ENCODE measurements around the gene CHP2.
"Not testable (repeated sequence)": the region's sequence is repeated elsewhere in the genome, so short reads cannot be mapped to it uniquely, and the experiment has no call there.

CHP2 gene

DNA sequence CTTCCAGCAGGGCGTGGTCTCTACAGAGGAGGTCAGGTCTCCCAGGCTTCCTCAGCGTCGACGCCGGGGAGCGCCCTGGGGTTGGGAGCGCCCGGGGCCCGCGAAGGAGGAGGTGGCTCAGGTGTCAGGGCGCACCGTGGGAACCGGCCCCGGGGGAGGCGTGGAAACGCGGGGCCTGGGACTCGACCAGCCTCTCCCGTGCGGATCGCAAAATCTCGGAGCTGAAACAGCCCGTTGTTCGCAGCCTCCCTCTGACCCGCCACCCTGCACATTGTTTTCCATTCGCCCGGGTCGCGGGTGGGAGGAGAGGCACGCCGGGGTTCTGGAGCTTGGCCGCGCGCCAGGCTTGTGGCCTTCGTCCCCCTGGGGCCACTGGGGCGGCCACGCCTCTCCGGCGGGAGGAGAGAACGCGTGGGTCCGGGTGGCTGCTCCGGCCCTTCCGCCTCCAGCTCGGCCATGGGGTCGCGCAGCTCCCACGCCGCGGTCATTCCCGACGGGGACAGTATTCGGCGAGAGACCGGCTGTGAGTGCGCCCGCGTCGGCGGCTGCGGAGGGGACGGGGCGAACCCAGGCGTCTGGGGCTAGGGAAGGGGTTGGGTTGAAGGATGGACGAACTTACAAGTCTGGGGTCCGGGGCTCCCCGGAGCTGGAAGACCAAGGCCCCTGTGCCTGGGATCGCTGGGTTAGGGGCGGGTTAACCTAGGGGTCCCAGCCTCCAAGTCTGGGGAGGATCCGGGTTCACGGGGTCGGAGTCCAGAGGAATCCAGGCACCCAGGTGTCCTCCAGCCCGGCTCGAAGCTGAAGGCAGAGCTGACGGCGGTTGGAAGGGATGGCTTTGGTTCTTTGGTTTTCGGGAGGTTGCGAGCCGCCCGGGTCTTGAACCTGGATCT lies at the start of gene CHP2:
Gene CHP2 (plus strand): TSS at position 433 of the 890 bp plus-strand sequence. CDS start 24 bp downstream, at position 457.
- DNase-seq: peak in 2 of 56 donors; percentile 2 to 45

DNA sequence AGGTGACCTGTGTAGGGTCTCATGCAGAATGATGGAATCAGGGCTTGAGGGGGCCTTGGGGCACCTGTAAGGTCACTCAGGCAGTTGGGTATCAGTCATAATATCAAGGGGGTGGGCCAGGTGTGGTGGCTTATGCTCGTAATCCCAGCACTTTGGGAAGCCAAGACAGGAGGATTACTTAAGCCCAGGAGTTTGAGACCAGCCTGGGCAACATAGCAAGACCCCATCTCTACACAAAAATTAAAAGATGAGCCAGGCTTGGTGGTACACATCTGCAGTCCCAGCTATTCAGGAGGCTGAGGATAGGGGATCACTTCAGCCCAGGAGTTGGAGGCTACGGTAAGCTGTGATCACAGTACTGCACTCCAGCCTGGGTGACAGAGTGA lies 49.3 kb upstream of the CHP2 start:
- DNase-seq: no peak

DNA sequence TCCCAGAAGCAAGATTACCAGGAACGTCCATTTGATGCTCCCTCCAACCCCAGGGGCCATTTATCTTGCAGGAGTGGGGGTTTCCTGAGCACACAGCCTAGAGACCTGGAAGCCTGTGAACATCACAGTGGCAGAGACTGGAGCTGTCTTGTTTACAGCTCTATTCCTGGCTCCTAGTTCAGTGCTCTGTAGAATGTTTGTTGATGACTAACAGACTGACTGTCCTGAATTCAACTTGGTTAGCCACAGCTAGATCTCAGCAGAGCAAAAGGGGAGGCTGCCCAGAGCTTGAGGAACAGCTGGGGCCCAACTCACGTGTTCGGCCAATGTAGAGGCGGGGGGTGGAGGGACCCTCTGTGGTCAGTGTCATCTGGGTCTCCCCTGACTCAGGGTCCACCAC lies 48.4 kb upstream of the CHP2 start:
- no peak for DNase-seq

DNA sequence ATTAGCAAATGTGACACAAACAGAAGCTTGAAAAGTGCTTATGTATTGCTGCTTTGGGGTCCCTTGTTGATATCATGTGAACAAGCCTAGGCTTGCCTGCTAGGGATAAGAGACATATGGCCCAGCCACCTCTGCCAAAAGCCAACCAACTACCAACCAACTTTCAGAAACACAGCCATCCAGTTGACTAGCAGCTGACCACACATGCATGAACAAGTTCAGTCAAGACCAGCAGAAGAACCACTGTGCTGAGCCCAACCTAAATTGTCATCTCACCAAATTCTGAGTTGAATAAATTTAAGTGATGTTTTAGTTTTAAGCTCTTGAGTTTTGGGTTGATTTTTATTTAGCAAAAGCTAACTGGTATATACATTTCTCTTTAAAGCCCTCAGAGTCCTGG lies 45.3 kb upstream of the CHP2 start:
- DNase-seq: no peak

DNA sequence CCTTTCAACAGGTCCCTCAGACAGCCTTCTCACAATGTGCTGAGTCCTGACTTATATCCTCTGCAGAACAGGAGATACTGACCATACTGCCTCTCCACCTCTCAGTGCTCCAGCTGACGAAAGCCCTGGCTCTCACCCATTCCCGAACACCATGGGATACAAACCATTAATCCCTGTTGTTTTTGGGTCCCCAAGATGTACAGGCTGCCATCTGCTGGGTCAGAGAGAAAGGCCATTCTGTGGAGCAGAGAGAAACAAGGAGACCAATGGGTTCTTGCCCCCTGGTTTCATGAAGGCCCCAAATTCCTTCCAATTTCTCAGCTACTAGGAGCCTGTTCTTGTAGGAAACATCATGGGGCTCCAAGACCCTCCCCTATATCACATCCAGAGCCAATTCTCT lies 44.8 kb upstream of the CHP2 start:
- DNase-seq: no peak

DNA sequence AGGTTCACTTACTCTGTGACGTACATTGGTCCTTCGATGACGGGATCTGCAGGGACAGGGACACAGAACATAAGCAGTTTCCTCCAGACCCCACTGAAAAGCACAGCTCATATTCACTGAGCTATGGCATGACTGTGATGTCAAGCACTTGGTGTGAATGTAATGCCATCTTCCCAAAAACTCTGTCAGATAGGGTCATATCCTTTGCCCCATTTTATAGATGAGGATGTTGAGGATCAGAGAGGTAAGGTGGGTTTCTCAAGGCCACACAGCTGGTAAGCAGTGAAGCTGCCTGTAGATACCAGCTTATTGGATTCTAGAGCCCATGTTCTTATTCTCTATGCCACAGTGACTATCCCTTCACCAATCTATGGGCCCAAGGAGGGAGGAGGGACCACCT lies 44.3 kb upstream of the CHP2 start:
- DNase-seq: no peak

DNA sequence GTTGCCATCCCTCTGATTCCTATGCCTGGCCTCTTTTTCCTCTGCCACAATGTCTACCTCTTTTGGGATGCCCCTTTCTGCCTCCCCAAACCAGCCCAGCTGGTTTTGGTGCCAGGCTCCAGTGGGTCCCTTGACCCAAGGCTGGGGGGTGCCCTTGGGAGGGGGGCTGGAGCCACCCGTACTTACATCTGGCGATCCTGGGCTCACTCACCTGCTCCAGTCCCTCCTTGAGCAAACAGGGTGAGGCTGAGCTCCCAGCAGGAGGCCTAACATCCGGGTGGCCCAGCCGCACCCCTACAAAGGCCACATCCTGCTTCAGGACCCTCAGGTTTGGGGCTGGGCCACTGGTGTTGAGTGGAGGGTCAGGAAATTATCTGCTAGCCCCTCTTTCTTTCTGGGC lies 43.0 kb upstream of the CHP2 start:
- no peak for DNase-seq

DNA sequence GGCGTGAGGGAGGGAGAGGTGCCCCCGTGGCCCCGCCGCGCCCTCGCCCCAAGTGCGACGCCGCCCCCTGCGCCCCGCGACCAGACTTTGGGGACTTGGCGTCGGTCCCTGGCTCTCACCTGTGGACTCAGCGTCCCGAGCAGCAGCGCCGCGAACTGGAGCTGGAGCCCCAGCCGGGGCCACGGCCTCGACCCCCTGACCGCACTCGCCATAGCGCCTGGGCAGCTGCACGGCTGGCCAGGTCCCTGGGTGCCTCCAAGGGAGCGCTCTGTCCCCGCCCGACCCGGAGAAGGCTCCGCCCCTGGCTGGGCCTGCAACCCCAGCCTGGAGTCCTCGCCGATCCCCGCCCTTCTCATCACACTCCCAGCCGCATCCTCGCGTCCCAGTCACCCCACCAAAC lies 41.9 kb upstream of the CHP2 start, which contains the start of gene ERN2:
Gene ERN2 (minus strand): TSS at position 247 of the 400 bp plus-strand sequence. CDS start 35 bp downstream, at position 212.
- DNase-seq: no peak

DNA sequence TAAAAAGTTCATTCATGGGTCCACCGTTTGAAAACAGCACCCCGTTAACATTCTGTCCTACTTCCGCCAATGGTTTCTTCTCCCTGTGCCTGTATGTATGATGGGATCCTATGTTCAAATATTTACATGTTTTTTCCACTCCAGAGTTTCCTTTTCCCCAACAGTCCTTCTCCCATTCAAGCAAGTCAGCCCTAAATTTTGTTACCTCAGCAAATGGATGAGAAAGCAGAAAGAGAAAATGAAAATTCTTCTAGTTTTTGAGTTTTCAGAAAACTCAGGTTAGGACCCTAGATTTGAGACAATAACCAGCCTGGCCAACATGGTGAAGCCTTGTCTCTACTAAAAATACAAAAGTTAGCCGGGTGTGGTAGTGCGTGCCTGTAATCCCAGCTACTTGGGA lies 38.3 kb upstream of the CHP2 start:
- no peak for DNase-seq

DNA sequence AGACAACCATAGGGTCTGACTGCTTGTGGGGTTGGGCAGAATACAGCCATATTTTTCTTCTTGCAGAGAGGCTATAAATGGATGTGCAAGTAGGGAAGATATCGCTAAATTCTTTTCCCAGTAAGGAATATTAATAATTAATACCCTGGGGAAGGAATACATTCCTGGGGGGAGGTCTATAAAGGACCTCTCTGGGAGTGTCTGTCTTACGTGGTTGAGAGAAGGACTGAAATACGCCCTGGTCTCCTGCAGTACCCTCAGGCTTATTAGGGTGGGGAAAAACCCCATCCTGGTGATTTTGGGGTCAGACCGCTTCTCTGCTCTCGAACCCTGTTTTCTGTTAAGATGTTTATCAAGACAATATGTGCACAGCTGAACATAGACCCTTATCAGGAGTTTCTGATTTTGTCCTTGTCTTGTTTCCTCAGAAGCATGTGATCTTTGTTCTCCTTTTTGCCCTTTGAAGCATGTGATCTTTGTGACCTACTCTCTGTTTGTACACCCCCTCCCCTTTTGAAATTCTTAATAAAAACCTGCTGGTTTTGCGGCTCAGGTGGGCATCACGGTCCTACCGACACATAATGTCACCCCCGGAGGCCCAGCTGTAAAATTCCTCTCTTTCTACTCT lies 32.1 kb upstream of the CHP2 start:
- not testable (repeated sequence) for DNase-seq

DNA sequence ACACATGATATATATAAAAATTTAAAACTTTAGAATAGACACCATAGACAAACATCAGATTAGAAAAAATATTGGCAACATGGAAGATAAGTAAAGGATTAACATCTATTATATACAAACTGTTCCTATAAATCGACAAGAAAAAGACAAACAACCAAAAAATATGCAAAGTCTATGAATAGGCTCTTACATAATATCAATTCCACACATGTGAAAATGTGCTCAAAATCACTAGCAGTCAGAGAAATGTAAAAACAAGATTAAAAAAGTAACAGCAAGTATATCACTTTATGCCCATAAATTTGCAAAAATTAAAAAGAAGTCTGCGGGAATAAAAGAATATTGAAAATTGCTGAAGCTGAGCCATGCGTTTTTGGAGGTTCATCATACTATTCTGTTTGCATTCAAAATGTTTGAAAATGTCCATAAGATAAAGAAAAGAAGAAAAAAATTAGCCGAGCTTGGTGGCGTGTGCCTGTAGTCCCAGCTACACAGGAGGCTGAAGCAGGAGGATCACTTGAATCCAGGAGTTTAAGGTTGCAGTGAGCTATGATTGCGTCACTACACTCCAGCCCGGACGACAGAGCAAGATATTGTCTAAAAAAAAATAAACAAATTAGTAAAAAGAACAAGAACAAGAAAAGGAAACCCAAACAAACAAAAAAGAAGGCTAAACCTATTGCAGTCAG lies 30.6 kb upstream of the CHP2 start:
- no peak for DNase-seq

DNA sequence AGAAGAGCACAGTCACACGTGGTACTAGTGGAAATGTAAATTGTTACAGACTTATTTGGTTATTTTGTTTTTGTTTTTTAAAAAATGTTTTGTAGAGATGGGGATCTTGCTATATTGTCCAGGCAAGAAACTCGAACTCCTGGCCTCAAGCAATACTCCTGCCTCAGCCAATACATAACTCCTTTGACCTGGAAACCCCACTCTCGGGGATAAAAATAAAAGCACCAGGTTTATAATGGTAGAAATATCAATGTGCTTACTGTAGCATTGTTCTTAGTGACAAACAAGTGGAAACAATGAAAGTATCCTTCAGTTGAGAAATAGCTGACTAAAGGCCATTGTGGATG lies 30.1 kb upstream of the CHP2 start:
- no peak for DNase-seq

DNA sequence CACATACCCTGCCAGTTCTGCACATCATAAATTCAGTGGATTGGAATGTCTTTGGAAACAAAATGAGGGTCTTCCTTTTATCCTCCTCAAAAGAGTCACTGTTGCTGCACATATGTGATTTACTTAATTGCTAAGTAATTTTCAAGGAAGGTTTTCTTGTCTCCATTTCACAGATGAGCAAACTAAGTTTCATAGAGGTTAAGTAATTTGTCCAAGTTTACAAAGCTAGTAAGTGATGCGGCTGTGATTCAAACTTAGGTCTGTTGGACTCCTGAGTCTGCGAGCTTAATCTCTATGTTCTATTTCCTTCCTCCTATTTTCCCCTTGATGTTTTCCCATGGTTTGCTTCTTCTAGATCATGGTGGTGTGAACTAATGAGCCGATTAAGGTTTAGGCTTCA lies 28.1 kb upstream of the CHP2 start:
- no peak for DNase-seq

DNA sequence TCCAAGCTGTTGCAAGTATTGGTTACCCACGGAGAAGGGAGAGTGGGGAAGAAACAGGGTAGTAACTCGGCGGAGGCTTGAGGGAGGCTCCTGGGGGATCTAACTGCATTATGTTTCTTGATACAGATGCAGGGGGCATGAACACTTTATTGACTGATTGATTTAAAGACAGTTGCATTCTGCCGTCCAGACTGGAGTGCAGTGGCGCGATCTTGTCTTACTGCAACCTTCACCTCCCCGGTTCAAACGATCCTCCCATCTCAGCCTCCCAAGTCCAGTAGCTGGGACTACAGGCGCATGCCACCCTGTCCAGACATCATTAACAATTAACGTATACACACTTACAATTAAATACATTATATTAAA lies 26.7 kb upstream of the CHP2 start:
- DNase-seq: no peak

DNA sequence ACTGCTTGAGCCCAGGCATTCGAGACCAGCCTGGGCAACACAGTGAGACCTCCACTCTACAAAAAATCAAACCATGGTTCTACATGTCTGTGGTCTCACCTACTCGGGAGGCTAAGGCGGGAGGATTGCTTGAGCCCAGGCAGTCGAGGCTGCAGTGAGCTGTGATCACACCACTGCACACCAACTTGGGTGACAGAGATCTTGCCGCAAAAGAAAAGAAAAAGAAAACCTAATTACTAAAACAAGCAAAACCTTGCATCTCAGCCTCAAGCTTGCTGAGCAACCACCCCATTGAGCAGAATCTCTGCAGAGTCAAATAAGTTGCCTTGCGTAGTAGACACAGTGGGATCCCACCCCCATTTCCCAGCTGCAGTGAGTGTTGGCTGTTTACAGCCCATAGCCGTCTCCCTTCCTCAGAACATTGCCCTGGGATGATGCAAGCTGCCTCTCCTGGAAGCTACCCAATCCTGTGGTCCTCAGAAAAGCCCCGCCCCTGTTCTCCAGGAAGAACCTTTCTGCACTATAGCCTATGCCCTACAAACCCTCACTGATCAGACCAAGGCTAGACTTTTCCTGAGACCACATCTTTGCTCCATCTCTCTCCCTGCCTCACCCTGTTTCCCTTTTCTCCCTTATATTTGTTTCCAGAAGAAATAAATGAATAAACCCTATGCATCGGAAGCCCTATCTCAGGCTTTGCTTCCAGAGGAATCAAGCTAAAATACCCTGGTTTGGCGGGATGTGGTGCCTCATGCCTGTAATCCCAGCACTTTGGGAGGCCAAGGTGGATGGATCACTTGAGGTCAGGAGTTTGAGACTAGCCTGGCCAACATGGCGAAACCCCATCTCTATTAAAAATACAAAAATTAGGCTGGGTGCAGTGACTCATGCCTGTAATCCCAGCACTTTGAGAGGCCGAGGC lies 25.1 kb upstream of the CHP2 start:
- no peak for DNase-seq

DNA sequence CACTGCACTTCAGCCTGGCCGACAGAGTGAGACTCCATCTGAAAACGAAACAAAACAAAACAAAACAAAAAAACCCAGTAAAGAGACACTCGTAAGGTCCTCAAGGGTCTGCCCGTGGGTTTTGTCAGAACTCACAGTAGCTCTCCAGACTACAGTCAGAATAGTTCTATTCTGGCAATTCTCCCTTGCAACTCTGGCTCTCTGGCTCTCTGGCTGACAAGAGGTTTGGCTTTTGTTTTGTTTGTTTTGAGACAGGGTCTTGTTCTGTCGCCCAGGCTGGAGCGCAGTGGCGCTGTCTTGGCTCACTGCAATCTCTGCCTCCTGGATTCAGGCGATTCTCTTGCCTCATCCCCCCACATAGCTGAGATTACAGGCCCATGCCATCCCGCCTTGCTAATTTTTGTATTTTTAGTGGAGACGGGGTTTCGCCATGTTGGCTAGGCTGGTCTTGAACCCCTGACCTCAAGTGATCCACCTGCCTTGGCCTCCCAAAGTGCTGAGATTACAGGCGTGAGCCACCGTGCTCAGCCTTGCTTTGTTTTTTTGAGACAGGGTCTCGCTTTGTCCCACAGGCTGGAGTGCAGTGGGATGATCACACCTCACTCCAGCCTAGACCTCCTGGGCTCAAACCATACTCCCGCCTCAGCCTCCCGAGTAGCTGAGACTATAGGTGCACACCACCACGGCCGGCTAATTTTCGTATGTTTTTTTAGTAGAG lies 20.5 kb upstream of the CHP2 start:
- DNase-seq: no peak

DNA sequence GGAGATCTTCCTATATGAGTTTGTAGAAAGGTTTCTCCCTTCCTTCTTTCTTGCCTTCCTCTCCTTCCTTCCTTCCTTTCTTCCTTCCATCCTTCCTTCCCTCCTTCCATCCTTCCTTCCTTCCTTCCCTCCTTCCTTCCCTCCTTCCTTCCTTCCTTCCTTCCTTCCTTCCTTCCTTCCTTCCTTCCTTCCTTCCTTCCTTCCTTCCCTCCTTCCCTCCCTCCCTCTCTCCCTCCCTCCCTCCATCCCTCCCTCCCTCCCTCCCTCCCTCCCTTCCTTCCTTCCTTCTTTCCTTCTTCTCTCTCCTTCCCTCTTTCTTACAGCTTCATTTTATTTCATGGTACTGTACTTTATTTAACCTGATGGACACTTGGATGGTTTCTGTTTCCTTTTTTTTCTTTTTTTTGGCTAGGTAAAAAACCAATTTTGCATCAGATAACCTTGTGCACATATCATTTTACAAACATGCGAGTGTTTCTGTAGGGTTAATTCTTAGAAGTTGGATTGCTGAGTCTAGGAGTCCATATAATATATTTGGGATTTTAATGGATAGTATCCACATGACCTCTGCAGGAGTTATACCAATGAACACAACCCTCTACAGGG lies 17.3 kb upstream of the CHP2 start:
- DNase-seq: not testable (repeated sequence)

DNA sequence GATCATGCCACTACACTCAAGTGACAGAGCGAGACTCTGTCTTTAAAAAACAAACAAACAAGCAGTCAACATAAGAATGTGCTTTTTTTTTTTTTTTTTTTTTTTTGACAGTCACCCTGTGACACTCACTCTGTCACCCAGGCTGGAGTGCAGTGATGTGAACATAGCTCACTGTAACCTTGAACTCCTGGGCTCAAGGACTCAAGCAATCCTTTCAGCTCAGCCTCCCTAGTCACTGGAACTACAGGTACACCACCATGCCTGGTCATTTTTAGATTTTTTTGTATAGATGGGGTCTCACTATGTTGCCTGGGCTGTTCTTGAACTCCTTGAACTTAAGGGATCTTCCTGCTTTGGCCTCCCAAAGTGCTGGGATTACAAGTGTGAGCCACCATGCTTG lies 15.3 kb upstream of the CHP2 start:
- no peak for DNase-seq

DNA sequence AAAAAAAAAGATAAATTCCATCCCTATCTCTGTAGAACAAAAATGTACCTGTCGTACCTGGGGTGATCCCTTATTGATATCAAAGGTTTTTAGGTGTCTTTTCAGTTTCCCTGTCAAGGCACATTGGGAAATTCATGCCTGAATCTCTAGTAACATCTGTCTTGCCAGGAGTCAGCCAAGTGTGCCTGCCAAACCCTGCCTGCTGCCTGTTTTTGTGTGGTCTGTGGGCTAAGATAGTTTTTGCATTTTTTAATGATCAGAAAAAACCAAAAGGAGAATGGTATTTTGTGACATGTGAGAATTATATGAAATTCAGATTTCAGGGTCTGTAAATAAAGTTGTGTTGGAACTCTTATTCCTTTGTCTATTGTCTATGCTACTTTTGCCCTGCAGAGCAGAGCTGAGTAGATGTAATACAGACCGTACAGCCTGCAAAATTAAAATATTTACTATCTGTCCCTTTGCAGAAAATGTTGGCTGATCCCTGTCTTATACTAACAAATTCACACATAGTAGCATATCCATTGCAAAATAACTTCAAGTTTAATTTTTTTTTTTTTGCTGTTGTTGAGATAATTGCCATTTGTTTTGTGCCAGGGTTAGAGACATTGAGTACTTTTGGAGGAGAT lies 13.0 kb upstream of the CHP2 start:
- no peak for DNase-seq

DNA sequence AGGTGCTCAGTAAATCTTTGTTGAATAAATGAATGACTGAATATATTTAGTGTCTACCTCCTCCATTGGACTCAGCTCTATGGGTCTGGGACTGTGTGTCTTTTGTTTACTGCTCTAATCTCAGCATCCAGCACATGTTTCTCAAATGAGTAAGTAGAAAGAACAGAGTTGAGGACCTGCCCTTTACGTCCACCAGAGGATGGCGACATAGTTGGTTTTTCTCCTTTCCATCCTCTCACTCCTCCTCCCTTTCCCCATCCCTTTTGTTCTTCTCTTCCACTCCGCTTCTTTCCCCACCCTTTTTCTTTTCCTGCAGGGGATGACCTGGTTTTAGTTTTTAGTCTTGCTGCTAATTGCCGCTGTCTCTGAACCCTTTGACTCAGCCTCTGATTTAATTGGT lies 12.1 kb upstream of the CHP2 start:
- DNase-seq: no peak
